Measurements from ENCODE around the gene GFI1. TPM values are rescaled to one million over a fixed set of nuclear protein-coding genes. Genes with fewer than 3 reads are reported as not detected.

Gene GFI1
- total RNA-seq, 1 donor from 2014 or later: 0.89 TPM

DNA sequence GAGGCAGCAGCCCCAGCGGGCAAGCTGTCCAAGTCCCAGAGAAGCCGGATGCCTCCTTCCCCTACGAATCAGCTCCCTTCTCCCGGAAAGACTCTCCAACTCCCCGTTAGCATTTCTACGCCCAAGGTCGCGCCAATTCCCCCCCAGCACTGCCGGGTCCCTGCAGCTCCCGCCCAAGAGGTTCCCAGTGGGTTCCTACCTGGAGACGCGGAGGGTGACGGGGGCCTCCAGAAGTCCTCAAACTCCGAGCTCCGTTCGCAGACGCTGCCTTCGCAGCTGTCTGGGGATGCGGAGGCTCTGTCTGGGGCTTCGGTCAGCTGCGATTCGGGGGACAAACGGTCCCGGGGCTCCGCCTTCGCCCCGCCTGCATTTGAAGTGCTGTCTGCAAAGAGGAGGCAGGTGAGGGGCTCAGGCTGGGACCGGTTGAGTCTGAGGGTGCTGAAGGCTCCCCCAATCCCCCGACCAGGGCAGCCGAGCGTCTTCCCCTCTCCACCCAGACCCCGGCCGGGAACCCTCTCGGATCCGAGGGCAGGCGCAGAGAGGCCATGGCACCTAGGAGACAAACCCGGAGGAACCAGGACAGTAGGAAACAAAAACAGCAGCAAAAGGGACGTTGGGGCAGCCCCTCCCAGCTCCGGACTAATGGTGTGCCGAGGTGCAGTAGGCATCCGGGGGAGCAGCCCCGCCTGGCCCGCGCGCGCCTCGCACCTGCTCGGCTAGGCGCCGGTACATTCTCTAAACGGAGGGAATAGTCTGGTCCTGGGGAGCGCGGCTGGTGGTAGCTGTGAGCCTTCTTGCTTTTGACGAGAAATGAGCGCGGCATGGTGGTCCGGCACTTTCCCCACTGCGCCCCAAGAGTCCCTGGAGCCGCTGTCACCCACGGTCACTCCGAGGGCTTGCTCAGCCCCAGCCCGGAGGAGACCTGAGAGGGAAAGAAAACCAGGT is 3.8 kb downstream of the GFI1 start:
- Histone ChIP-seq H3K79me2 (ENCODE audit: insufficient read depth, low read length) (no peaks in the 10 kb centered on the region), H3K27me3 (ENCODE audit: insufficient read depth, low read length) (peaks cover 84% of the 10 kb centered on the region), H3K4me1 (ENCODE audit: insufficient read depth, low read length) (peaks cover 36% of the 10 kb centered on the region), H3K9me3 (ENCODE audit: insufficient read depth, low read depth, low read length) (no peaks in the 10 kb centered on the region), H3K9ac (ENCODE audit: low read length) (no peak overlapping the region), H3K36me3 (ENCODE audit: insufficient read depth, low read length) (no peaks in the 10 kb centered on the region), H4K20me1 (ENCODE audit: insufficient read depth, low read length) (peaks cover 32% of the 10 kb centered on the region), H2AFZ (ENCODE audit: low read depth, low read length) (peak overlapping the region; percentile 7), H3K4me2 (ENCODE audit: low read length) (peak overlapping the region; percentile 71), H3K4me3 (ENCODE audit: insufficient read depth, low read depth, low read length) (no peak overlapping the region), H3K27ac (ENCODE audit: low read depth, low read length) (no peak overlapping the region)
- H3K4me3 Mint-ChIP-seq (ENCODE audit: unreplicated experiment): no peak overlapping the region
- no peak for FAIRE-seq
- TF ChIP-seq, protein P1, sequence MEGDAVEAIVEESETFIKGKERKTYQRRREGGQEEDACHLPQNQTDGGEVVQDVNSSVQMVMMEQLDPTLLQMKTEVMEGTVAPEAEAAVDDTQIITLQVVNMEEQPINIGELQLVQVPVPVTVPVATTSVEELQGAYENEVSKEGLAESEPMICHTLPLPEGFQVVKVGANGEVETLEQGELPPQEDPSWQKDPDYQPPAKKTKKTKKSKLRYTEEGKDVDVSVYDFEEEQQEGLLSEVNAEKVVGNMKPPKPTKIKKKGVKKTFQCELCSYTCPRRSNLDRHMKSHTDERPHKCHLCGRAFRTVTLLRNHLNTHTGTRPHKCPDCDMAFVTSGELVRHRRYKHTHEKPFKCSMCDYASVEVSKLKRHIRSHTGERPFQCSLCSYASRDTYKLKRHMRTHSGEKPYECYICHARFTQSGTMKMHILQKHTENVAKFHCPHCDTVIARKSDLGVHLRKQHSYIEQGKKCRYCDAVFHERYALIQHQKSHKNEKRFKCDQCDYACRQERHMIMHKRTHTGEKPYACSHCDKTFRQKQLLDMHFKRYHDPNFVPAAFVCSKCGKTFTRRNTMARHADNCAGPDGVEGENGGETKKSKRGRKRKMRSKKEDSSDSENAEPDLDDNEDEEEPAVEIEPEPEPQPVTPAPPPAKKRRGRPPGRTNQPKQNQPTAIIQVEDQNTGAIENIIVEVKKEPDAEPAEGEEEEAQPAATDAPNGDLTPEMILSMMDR (IDR thresholded peaks at IDR 0.05; ENCODE audit: insufficient read depth, low read depth, low read length): no peak
- peak; percentile 82 for TF ChIP-seq EZH2 (IDR thresholded peaks at IDR 0.05; ENCODE audit: insufficient read depth, low read length)
- peaks cover 12% of the 10 kb centered on the region for H3K9me3 Mint-ChIP-seq (ENCODE audit: unreplicated experiment)
- peaks cover 9% of the 10 kb centered on the region for H3K36me3 Mint-ChIP-seq (ENCODE audit: low read depth, unreplicated experiment)
- no peak for DNase-seq (ENCODE audit: low read depth)
- peaks cover 73% of the 10 kb centered on the region for H3K27me3 Mint-ChIP-seq (ENCODE audit: low read depth, unreplicated experiment)
- peaks cover 9% of the 10 kb centered on the region for H3K4me1 Mint-ChIP-seq (ENCODE audit: low read depth, unreplicated experiment)
- no peak overlapping the region for H3K27ac Mint-ChIP-seq (ENCODE audit: unreplicated experiment)

DNA sequence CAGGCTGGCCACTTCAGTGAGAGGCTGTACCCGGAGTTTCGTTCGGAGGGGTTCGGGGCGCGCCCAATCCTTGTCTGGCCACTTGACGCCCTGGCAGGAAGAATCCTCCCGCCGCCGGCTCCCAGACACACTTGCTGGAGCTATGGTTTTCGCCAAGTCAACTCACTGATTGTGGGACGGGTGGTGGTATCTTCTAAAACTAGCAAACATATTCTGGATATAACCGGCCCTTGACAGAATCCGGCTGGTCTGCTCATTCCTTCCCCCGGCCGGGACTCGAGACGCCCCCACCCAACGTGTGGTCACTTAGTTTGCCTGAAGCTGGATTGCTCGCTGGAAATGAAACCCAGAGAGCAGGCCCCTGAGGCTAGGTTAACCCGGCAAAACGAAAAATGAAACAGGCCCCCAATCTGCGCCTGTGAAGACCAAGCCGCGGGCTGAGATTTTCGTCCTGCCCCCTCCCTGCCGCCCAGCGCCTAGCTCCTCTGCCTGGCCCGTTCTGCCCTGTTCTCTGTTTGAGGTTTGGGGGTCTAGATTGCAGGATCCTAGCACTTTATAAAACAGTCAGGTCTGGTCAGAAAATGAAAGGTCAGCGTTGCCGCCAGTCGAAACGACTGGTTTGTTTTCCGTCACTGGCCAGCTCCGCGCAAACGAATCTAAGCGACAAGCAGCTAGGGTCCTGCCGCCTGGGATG is 4.6 kb downstream of the GFI1 start:
- peaks cover 12% of the 10 kb centered on the region for H3K9me3 Mint-ChIP-seq (ENCODE audit: unreplicated experiment)
- no peaks in the 10 kb centered on the region for H3K36me3 ChIP-seq (ENCODE audit: insufficient read depth, low read length)
- H3K4me2 ChIP-seq (ENCODE audit: low read length): peak overlapping the region; percentile 71
- no peak overlapping the region for H3K27ac Mint-ChIP-seq (ENCODE audit: unreplicated experiment)
- H3K4me3 Mint-ChIP-seq (ENCODE audit: unreplicated experiment): no peak overlapping the region
- no peak overlapping the region for H2AFZ ChIP-seq (ENCODE audit: low read depth, low read length)
- no peak for TF ChIP-seq EZH2 (IDR thresholded peaks at IDR 0.05; ENCODE audit: insufficient read depth, low read length)
- TF ChIP-seq, protein P1 (IDR thresholded peaks at IDR 0.05; ENCODE audit: insufficient read depth, low read depth, low read length): no peak
- peaks cover 36% of the 10 kb centered on the region for H3K4me1 ChIP-seq (ENCODE audit: insufficient read depth, low read length)
- no peak overlapping the region for H3K9ac ChIP-seq (ENCODE audit: low read length)
- H3K27me3 ChIP-seq (ENCODE audit: insufficient read depth, low read length): peaks cover 88% of the 10 kb centered on the region
- H3K27ac ChIP-seq (ENCODE audit: low read depth, low read length): no peak overlapping the region
- peaks cover 9% of the 10 kb centered on the region for H3K4me1 Mint-ChIP-seq (ENCODE audit: low read depth, unreplicated experiment)
- peaks cover 32% of the 10 kb centered on the region for H4K20me1 ChIP-seq (ENCODE audit: insufficient read depth, low read length)
- no peak for FAIRE-seq
- peaks cover 75% of the 10 kb centered on the region for H3K27me3 Mint-ChIP-seq (ENCODE audit: low read depth, unreplicated experiment)
- no peak for DNase-seq (ENCODE audit: low read depth)
- no peaks in the 10 kb centered on the region for H3K79me2 ChIP-seq (ENCODE audit: insufficient read depth, low read length)
- H3K4me3 ChIP-seq (ENCODE audit: insufficient read depth, low read depth, low read length): no peak overlapping the region
- peaks cover 9% of the 10 kb centered on the region for H3K36me3 Mint-ChIP-seq (ENCODE audit: low read depth, unreplicated experiment)
- no peaks in the 10 kb centered on the region for H3K9me3 ChIP-seq (ENCODE audit: insufficient read depth, low read depth, low read length)

All from astrocyte (in vitro differentiated cells and primary cell).